ENCODE results near the gene FASN.

- TF ChIP-seq CTCF (IDR thresholded peaks at IDR 0.05) = no peak
- no peak for TF ChIP-seq POLR2A (IDR thresholded peaks at IDR 0.05)
Measured at GRCh38 chr17:82035488-82035887, 62.5 kb downstream of the FASN start.

Measured in right lobe of liver (tissue), 4 donors.